ELR (cell line): ENCODE results near the gene CPB2.

Source experiments
- DNase-seq: peaks from one replicate; pipeline ENCODE4 v3.0.0-alpha.2; 2015; ENCODE audit warnings: low read depth

CPB2 gene

GRCh38 chr13:46052319-46053161 lies 52.3 kb downstream of the CPB2 start, which contains the start of gene ZC3H13:
ZC3H13 (minus strand) TSS chr13:46052746; CDS start chr13:46045507, 7,239 bp downstream.
- DNase-seq = peak; percentile 98

DNA sequence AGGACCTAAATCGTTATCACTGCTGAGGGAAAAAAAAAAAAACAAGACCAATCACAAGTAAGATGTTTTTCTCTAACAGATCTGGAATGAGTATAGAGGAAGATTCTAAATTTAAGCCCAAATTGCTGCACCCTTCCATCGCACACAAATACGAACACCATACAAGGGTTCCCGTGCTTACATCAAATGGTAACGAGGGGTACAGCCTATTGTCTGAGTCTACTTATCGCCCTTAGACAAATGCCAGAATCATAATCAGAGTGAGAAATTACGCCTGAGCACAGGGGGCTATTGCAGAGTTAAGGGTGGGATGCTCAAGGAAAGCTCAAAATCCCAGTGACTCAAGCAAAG lies 52.9 kb downstream of the CPB2 start:
- no peak for DNase-seq

- no peak for DNase-seq
Measured at GRCh38 chr13:46050771-46051170, 54.1 kb downstream of the CPB2 start.

- DNase-seq = no peak
Measured at GRCh38 chr13:46045424-46045823, 59.4 kb downstream of the CPB2 start.

GRCh38 chr13:46043647-46044046 lies 61.2 kb downstream of the CPB2 start:
- DNase-seq = no peak

GRCh38 chr13:46041419-46041839 lies 63.4 kb downstream of the CPB2 start:
- no peak for DNase-seq

GRCh38 chr13:46040763-46041162 lies 64.1 kb downstream of the CPB2 start:
- DNase-seq = no peak

GRCh38 chr13:46039411-46040182 lies 65.2 kb downstream of the CPB2 start:
- DNase-seq = no peak

GRCh38 chr13:46038296-46038695 lies 66.5 kb downstream of the CPB2 start:
- no peak for DNase-seq

DNA sequence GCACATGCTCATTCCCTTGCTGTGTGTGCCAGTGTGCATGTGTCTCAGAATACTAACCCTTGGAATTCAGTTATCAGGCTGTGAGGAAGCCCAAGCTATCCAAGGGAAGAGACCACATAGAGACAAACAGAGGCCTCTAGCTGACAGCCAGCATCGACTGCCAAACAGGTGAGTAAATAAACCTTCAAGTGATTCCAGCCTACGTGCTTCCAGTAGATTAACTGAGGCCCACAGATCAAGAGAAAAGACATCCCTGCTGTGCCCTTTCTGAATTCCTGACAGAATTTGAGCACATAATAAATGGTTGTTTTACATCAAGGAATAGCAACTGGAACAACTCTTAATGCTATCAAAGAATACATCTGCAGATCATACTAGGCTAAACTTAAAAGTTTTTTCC lies 69.8 kb downstream of the CPB2 start:
- DNase-seq = no peak

GRCh38 chr13:46032341-46032740 lies 72.5 kb downstream of the CPB2 start:
- no peak for DNase-seq

GRCh38 chr13:46031581-46032263 lies 73.1 kb downstream of the CPB2 start:
- peak; percentile 7 for DNase-seq

- no peak for DNase-seq
Measured at GRCh38 chr13:46025157-46025556, 79.7 kb downstream of the CPB2 start.

DNA sequence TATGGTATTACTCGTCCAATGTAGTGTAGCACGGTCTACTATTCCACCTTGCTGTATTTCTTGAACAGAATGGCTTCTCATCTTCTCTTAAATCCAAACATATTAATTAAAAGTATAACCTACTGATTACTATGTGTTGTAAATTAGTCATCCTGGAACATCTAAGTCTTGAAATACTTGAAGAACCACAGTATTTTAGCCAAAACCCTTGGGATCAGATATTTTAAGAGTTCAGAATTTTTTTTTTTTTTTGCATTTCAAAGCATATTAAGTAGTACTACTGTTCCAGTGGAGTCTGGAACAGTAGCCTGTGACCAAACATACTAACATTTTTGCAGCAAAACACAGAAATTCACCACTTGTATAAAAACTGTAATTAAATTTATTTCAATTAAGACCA lies 82.4 kb downstream of the CPB2 start:
- DNase-seq = no peak

GRCh38 chr13:46016216-46016615 lies 88.6 kb downstream of the CPB2 start:
- no peak for DNase-seq

GRCh38 chr13:46015366-46015765 lies 89.5 kb downstream of the CPB2 start:
- DNase-seq = no peak

GRCh38 chr13:46012404-46012803 lies 92.4 kb downstream of the CPB2 start:
- peak; percentile 32 for DNase-seq

- peak; percentile 25 for DNase-seq
Measured at GRCh38 chr13:46010148-46010547, 94.7 kb downstream of the CPB2 start.

DNA sequence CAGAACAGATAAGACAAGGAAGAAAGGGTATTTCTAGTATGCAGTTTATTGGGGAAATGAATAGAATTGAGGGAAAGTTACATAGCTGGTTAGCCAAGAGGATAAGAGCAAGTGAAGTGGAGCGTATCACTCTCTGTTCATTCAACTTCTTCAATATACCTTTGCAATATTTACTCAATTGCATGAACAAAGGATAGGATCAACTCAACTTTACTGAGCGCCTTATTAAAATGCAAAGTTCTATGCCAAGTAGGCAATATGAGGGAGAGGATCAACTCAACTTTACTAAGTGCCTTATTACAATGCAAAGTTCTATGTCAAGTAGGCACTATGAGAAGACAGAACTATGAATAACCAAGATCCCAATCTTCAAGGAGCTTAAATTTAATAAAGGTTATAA lies 96.2 kb downstream of the CPB2 start:
- DNase-seq = no peak

DNA sequence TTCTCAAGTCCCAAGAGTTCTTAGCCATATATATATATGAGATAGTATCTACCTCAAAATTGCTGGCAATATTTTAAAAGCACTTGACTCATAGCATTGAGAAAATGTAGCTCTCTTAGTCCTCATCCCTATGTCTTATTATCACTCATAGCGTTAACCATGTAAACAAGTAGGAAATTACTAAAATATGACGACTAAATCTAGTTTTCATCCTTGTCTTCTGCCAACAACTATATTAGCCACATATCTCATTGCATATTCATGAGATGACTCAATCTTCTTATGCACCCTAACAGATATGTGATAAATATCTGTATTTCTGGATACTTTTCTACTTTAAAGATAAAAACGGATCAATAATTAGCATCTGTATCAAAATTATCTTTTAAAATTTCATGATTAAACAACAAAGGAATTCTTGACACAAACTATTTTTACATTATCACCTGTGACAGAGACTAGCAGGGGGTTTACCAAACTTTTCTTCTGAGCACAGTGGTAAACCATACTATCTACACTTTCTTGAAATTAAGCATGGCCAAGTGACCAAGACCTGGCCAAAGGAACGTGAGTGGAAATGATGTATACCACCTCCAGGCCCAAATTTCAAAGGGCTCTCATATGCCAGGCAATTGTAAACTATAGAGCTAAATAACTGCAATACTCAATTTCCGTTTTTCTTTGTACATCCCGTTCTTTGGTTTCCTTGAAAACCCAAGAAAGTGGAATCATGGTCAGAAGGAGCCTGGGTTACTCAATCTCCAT lies 98.0 kb downstream of the CPB2 start:
- peak; percentile 40 for DNase-seq

DNA sequence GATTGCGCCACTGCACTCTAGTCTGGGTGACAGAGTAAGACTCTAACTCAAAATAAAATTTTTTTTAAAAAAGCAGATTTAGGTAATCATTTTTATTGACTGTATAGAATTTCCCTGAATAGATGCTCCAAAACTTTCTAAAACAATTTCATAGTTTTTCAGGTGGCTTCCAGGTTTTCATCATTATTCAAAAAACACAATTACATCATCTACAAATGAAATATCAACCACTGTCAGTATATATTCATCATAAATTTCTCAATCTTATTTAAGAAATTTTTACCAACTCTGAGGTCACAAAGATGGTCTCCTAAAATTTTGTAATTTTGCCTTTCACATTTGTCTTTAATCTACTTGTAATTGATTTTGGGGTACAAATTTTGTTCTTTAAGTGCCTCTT lies 100.3 kb downstream of the CPB2 start:
- no peak for DNase-seq
